Ectodermal cell (in vitro differentiated cells): Measurements from ENCODE around the gene SPSB1.

Experiments used
- H3K27ac ChIP-seq: 2 replicates; pipeline ENCODE4 v1.7.0; 2013; ENCODE audit warnings: mild to moderate bottlenecking, low read depth, low read length; ENCODE audit not compliant: insufficient read depth, poor library complexity, severe bottlenecking
- H3K27me3 ChIP-seq: 2 replicates; pipeline ENCODE4 v1.7.0; 2013; ENCODE audit warnings: mild to moderate bottlenecking, low read length; ENCODE audit not compliant: insufficient read depth, control insufficient read depth, poor library complexity, severe bottlenecking
- H3K36me3 ChIP-seq: one replicate; pipeline ENCODE4 v1.7.0; 2013; ENCODE audit warnings: low read length; ENCODE audit not compliant: control insufficient read depth, insufficient read depth
- H3K4me1 ChIP-seq: one replicate; pipeline ENCODE4 v1.7.0; 2013; ENCODE audit warnings: low read length; ENCODE audit not compliant: control insufficient read depth, insufficient read depth
- H3K4me3 ChIP-seq: 2 replicates; pipeline ENCODE4 v1.7.0; 2013; ENCODE audit warnings: low read depth, low read length, control low read depth; ENCODE audit not compliant: insufficient read depth
- H3K9me3 ChIP-seq: 2 replicates; pipeline ENCODE4 v1.7.0; 2013; ENCODE audit warnings: mild to moderate bottlenecking, low read length, moderate library complexity; ENCODE audit not compliant: control insufficient read depth
- WGBS, 2 experiments: methylation state at CpG; one replicate each; pipeline ENCODE4 v1.1.7; 2013; ENCODE audit warnings: missing lambda C conversion rate in 2 of 2; 5-methylcytosine and 5-hydroxymethylcytosine counted together

SPSB1 gene

DNA sequence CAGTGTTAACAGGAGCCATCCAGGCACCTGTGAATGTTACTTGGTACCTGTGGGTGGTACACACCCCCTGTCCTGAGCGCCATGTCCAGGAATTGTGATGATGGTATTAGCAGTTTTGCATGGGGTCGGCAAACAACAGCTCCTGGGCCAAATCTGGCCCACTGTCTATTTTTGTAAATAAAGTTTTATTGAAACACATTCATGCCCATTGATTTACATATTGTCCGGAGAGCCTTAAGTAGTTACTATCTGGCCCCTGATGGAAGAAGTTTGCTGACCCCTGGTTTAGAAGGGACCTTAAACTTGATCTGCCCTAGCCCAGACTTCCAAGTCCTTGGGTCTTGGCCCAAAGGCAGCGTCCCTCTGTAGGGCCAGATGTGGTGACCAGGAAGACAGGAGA lies 58.3 kb downstream of the SPSB1 start:
- Histone ChIP-seq H3K27me3 (no peaks in the 10 kb centered on the region), H3K27ac (no peak overlapping the region), H3K4me3 (no peak overlapping the region), H3K36me3 (no peaks in the 10 kb centered on the region), H3K4me1 (peaks cover 13% of the 10 kb centered on the region), H3K9me3 (no peaks in the 10 kb centered on the region)
- WGBS, 2 experiments, result 91 to 100% methylated on average over 4 of the region's 4 CpGs

DNA sequence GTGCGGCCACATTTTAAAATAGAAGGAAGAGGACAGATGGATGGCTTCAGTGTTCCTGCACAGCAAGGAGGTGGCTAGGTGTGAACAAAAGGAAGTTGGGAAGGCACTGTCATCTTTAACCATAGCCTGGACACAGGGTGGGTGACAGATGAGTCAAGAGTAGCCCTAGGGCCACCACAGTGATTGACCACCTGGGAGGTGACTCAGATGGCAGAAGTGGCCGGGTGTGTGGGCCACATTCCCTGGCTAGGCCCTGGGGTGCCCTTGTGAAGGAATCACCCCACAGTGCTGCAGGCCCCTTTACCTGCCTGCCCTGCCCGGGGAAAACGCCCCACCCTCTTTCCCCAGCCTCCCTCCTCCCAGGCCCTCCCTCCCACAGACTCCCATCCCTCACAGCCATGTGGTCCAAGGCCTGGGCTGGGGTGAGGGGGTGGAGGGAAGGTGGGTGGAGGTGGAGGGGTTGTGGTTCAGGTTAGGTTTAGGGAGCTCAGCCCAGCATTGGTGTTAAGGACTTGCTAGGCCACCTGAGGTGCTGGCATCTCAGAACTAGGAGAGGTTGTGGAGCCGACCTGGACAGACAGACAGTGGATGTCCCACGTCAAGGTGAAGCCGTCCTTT lies 59.1 kb downstream of the SPSB1 start:
- Histone ChIP-seq H3K4me3 (no peak overlapping the region), H3K27me3 (no peaks in the 10 kb centered on the region), H3K27ac (no peak overlapping the region), H3K9me3 (no peaks in the 10 kb centered on the region), H3K36me3 (no peaks in the 10 kb centered on the region), H3K4me1 (peaks cover 13% of the 10 kb centered on the region)
- 83 to 89% methylated on average over 6 to 7 of the region's 7 CpGs for WGBS, 2 experiments

DNA sequence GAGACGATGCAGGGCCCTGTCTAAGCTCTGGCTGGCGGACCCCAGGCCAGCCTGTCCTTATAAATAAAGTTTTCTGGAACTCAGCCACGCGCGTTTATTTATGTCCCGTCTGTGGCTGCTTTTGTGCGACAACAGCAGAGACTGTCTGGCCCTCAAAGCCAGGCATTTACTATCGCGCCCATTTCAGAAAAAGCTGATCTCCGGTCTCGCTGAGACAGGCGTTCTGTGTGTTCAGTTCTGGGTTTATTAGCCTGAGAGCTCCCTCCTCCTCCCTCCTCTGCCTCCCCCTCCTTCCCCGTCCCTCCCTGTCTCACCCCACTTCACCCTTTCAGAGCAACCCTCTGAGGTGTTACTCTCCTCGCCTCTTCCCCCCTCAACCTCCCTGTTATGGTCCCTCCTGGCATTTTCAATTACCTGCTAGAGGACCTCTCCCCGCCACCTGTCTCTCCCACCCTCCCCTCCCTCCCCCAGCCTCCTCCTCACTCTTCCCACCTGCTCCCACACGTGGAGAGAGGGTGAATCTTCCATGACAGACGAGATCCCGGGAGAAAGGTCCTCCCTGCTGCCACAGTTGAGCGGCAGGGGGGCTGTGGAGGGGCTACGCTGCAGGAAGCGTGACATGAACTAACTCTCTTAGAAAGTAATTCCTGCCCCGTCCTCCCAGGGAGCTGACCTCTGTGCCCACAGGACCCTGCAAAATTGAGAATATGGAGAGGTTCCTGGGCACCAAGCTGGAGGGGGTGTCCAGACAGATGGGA lies 59.9 kb downstream of the SPSB1 start:
- Histone ChIP-seq H3K27me3 (no peaks in the 10 kb centered on the region), H3K36me3 (no peaks in the 10 kb centered on the region), H3K4me3 (no peak overlapping the region), H3K9me3 (no peaks in the 10 kb centered on the region), H3K27ac (no peak overlapping the region), H3K4me1 (peaks cover 13% of the 10 kb centered on the region)
- 71 to 73% methylated on average over 21 to 22 of the region's 22 CpGs for WGBS, 2 experiments

DNA sequence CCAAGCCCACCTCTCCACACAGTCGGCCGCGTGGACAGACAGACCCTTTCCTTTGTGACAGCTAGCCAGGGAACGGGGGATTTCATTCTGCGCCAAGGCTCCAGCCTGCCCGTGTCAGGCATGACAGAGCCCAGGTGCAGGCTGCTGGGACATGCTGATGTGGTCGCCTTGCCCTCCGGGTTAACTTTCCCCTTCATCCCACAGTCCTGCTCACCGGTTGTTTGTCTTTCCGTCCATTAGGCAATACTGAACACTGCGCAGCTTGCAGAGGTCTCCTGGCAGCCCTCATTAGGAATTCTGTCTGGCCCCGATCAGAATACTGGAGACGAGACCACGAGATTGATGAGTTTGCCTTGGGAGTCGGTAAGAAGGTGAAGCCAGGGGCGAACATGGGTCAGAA lies 62.8 kb downstream of the SPSB1 start:
- H3K4me1 ChIP-seq, result peaks cover 13% of the 10 kb centered on the region
- WGBS, 2 experiments, result 96% methylated on average over 16 of the region's 16 CpGs
- H3K27me3 ChIP-seq, result no peaks in the 10 kb centered on the region
- no peak overlapping the region for H3K27ac ChIP-seq
- H3K4me3 ChIP-seq, result no peak overlapping the region
- no peaks in the 10 kb centered on the region for H3K9me3 ChIP-seq
- H3K36me3 ChIP-seq, result no peaks in the 10 kb centered on the region

DNA sequence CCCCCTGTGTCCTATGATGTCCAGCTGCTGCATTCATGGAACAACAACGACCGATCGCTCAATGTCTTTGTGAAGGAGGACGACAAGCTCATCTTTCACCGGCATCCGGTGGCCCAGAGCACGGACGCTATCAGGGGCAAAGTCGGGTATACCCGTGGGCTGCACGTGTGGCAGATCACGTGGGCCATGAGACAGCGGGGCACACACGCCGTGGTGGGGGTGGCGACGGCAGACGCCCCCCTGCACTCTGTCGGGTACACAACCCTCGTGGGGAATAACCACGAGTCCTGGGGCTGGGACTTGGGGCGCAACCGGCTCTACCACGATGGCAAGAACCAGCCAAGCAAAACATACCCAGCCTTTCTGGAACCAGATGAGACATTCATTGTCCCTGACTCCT lies 63.3 kb downstream of the SPSB1 start:
- Histone ChIP-seq H3K27me3 (no peaks in the 10 kb centered on the region), H3K36me3 (no peaks in the 10 kb centered on the region), H3K4me3 (no peak overlapping the region), H3K4me1 (peaks cover 13% of the 10 kb centered on the region), H3K9me3 (no peaks in the 10 kb centered on the region), H3K27ac (no peak overlapping the region)
- 92 to 94% methylated on average over 24 of the region's 24 CpGs for WGBS, 2 experiments

DNA sequence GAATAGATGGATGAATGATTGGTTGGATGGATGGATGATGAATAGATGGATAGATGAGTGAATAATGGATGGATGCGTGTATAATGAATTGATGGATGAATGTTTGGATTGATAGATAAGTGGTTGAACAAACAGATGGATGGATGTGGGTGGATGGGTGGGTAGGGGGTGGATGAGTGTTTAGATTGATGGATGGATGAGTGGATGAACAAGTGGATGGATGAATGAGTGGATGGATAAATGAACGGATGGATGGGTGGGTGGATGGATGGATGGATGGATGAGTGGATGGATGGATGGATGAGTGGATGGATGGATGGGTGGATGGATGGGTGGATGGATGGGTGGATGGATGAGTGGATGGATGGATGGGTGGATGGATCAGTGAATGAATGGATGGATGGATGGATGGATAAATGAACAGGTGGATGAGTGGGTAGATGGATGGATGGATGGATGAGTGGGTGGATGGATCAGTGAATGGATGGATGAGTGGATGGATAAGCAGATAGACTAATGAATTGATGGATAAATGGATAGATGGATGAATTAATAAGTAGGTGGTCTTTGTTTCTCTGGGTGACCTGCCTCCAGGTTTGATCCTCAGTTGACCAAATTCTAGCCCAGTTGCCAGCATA lies 64.3 kb downstream of the SPSB1 start:
- Histone ChIP-seq H3K27me3 (no peaks in the 10 kb centered on the region), H3K4me1 (peaks cover 13% of the 10 kb centered on the region), H3K27ac (no peak overlapping the region), H3K9me3 (no peaks in the 10 kb centered on the region), H3K36me3 (no peaks in the 10 kb centered on the region), H3K4me3 (no peak overlapping the region)
- whole genome bisulfite sequencing, 2 experiments, result 94 to 96% methylated on average over 2 of the region's 2 CpGs

DNA sequence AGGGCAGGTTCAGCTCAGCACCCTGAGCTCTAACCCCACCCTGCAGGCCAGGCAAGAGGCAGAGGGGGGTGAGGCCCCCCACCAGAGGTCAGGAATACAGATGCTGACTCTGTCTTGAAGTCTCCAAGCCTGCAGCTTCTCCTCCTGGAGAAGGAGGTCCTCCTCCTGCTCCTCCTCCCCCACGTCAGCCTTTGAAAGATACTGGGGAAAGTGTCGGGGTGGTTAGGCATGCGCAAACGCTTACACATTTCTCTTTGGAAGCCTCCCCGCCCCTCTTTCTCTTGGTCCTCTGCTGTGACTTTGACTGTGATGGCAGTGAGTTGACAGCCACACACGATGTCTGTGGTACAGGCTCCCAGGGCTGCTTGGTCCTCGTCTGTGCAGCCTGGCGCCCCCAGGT lies 65.3 kb downstream of the SPSB1 start:
- WGBS, 2 experiments, result 86 to 89% methylated on average over 8 of the region's 8 CpGs
- H3K36me3 ChIP-seq, result no peaks in the 10 kb centered on the region
- peaks cover 5% of the 10 kb centered on the region for H3K4me1 ChIP-seq
- no peak overlapping the region for H3K27ac ChIP-seq
- H3K4me3 ChIP-seq, result no peak overlapping the region
- no peaks in the 10 kb centered on the region for H3K9me3 ChIP-seq
- H3K27me3 ChIP-seq, result no peaks in the 10 kb centered on the region

DNA sequence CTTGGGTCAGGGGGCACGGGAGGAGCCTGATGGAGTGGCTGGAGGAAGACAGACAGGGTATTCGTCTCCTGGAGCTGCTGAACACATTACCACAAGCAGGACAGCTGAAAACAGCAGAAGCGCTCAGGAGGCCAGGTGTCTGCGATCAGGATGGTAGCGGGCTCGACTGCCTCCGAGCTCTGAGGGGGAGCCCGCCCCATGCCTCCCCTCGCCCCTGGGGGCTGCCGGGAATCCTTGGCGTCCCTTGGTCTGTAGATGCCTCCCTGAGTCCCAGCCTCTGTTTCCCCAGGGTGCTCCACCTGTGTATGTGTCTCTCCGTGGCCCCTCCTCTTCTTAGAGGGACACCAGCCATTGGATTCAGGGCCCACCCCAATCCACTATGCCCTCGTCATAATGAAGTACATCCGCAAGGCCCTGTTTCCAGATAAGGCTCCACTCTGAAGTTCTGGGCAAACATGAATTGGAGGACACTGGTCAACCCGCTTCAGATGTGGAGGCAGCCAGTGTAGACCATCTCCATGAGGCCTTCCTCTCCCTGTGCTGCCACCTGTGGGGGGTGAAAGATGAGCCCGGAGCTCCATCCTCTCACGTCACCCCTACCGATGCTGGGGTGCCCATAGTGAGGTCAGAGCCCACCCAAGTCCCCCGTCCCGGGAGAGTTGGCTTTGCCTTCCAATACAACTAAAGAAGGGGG lies 67.8 kb downstream of the SPSB1 start:
- H3K27ac ChIP-seq, result no peak overlapping the region
- no peaks in the 10 kb centered on the region for H3K36me3 ChIP-seq
- 92% methylated on average over 20 of the region's 20 CpGs for WGBS, 2 experiments
- H3K27me3 ChIP-seq, result no peaks in the 10 kb centered on the region
- no peak overlapping the region for H3K4me3 ChIP-seq
- no peaks in the 10 kb centered on the region for H3K4me1 ChIP-seq
- no peaks in the 10 kb centered on the region for H3K9me3 ChIP-seq

DNA sequence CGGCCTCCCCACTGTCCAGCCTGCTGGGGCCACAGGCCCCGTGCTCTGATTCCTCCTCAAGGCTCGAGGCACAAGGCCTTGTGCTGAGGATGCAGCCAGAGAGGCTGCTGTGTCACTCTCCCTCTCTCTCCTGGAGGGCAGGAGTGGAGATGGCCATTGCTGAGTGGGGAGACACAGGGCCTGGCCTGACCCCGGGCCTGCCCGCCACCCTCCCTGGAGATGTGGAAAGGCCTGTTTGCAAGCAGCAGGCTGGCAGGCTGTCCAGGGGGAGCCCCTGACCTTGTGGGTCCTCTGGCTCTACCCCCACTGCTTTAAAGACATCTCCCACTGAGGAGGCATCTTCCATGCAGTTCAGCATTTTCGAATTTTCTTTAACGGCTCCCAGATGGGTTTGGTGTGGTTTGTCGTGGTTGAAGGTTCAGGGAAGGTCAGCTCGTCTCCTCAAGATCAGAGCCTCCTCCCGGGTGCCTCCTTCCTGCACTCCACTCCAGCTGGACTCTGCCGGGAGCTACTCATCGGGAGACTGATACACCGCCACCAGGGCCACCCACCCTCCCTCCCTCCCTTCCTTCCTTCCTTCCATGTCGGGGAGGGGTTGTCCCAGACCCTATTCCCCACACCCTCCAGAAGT lies 69.1 kb downstream of the SPSB1 start:
- 90 to 91% methylated on average over 13 to 14 of the region's 14 CpGs for WGBS, 2 experiments
- Histone ChIP-seq H3K4me1 (no peaks in the 10 kb centered on the region), H3K9me3 (no peaks in the 10 kb centered on the region), H3K27me3 (no peaks in the 10 kb centered on the region), H3K27ac (no peak overlapping the region), H3K4me3 (no peak overlapping the region), H3K36me3 (no peaks in the 10 kb centered on the region)

DNA sequence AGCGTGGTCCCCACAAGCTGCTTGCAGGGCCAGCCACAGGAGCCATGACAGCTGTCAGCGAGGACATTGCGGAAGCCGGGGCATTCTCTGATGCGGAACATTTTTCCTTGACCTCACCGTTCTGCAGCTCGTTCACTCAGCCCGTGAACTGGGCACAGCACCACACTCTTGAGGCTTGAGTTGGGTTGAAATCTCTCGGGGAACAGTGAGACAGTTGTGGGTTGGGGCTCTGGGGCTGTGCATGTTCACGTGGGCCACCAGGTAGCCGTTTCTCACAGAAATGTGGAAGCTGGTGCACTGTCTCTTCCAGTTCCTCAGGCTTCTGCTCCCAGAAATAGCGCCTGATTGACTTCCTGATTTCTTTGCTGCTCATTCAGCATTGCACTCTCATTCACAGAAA lies 69.8 kb downstream of the SPSB1 start:
- H3K27me3 ChIP-seq, result no peaks in the 10 kb centered on the region
- H3K27ac ChIP-seq, result no peak overlapping the region
- H3K36me3 ChIP-seq, result no peaks in the 10 kb centered on the region
- 93 to 94% methylated on average over 12 of the region's 12 CpGs for WGBS, 2 experiments
- no peaks in the 10 kb centered on the region for H3K4me1 ChIP-seq
- H3K4me3 ChIP-seq, result no peak overlapping the region
- no peaks in the 10 kb centered on the region for H3K9me3 ChIP-seq
